K562 (cell line): Measurements from ENCODE around the gene TCHP.

ENCODE experiments used
- JUN ChIP-seq, 2 experiments: sonication (generic) in 1 of 2; formaldehyde crosslinking in 1 of 2; IDR thresholded peaks; 2 replicates each; pipeline versions ENCODE4 v1.6.1 to v1.8.0; 2012 to 2022; ENCODE audit warnings: borderline replicate concordance in 2 of 2, mild to moderate bottlenecking in 2 of 2, improper control_type of control experiment in 1 of 2, low read depth in 1 of 2, low read length in 1 of 2, missing genetic modification reagents in 1 of 2
- RBM25 ChIP-seq: fragments of 200-400 bp; formaldehyde crosslinking; IDR thresholded peaks from 2 replicates; pipeline ENCODE4 v1.6.1; 2018; ENCODE audit warnings: low read length, low read depth, moderate library complexity; ENCODE audit not compliant: severe bottlenecking
- SP1 ChIP-seq: sonication (generic); formaldehyde crosslinking; IDR thresholded peaks from 2 replicates; pipeline ENCODE4 v1.8.1; 2022; ENCODE audit warnings: mild to moderate bottlenecking, missing genetic modification reagents

GRCh38 chr12:109879351-109880042, 20.6 kb upstream of the TCHP start:
- TF ChIP-seq SP1 (CRISPR knock-in tag), result no peak
- no peak for TF ChIP-seq RBM25
- TF ChIP-seq JUN (IDR thresholded peaks at IDR 0.05; ENCODE audit: borderline replicate concordance, low read depth, low read length), result no peak
- no peak for TF ChIP-seq JUN (CRISPR knock-in tag; IDR thresholded peaks at IDR 0.05; ENCODE audit: borderline replicate concordance)
